HEK293 (cell line): ENCODE results near the gene DLX3.

Experiments
- CTCF ChIA-PET: fragments of 350-600 bp; formaldehyde crosslinking; extraction: SDS; loops from one replicate; lab custom pipeline; 2021; ENCODE audit warnings: antibody characterized with exemption; lab: Yijun Ruan, JAX
- POLR2A ChIA-PET: fragments of 300-600 bp; formaldehyde crosslinking; extraction: SDS; loops from one replicate; lab custom pipeline; 2020; ENCODE audit warnings: antibody characterized with exemption, inconsistent platforms; lab: Yijun Ruan, JAX
- H3K27ac ChIP-seq: fragments of 200-500 bp; sonication (Bioruptor generic); 2 replicates; pipeline ENCODE4 v1.5.1; 2014; ENCODE audit warnings: low read depth, low read length, control low read depth, inconsistent platforms; ENCODE audit errors: extremely low read depth
- H3K36me3 ChIP-seq, 2 experiments: fragments of 200-500 bp in 1 of 2; sonication (Bioruptor generic) in 1 of 2; 1 replicate in 1 of 2; 2 replicates in 1 of 2; pipeline ENCODE4 v1.5.1; 2014 to 2017; ENCODE audit warnings: inconsistent platforms in 2 of 2, low read length in 2 of 2; ENCODE audit not compliant: control insufficient read depth in 2 of 2, insufficient read depth in 1 of 2
- H3K4me1 ChIP-seq: fragments of 200-500 bp; sonication (Bioruptor generic); 2 replicates; pipeline ENCODE4 v1.5.1; 2014; ENCODE audit warnings: mild to moderate bottlenecking, low read length, inconsistent platforms; ENCODE audit not compliant: control insufficient read depth, insufficient read depth
- H3K4me3 ChIP-seq: 2 replicates; pipeline ENCODE4 v1.5.1; 2011; ENCODE audit warnings: low read depth, mild to moderate bottlenecking, control low read depth, low read length, moderate library complexity
- H3K9me3 ChIP-seq: fragments of 200-500 bp; sonication (Bioruptor generic); 2 replicates; pipeline ENCODE4 v1.5.1; 2014; ENCODE audit warnings: low read depth, low read length, inconsistent platforms; ENCODE audit not compliant: control insufficient read depth, insufficient read depth
- GLI2 ChIP-seq: fragments of 450-650 bp; formaldehyde crosslinking; IDR thresholded peaks from 2 replicates; pipeline ENCODE4; 2017; ENCODE audit warnings: missing biosample characterization, missing genetic modification characterization, low read depth, borderline replicate concordance
- GLIS1 ChIP-seq: fragments of 450-650 bp; formaldehyde crosslinking; IDR thresholded peaks from 2 replicates; pipeline ENCODE4 v1.5.1; 2016; ENCODE audit warnings: missing biosample characterization, missing genetic modification characterization
- HOXA7 ChIP-seq: sonication (generic); formaldehyde crosslinking; IDR thresholded peaks from 2 replicates; pipeline ENCODE4 v1.8.1; 2022; ENCODE audit warnings: missing genetic modification reagents, borderline replicate concordance
- MYNN ChIP-seq: fragments of 450-650 bp; formaldehyde crosslinking; IDR thresholded peaks from 2 replicates; pipeline ENCODE4 v1.5.1; 2016; ENCODE audit warnings: missing biosample characterization, missing genetic modification characterization, borderline replicate concordance
- SCRT2 ChIP-seq: fragments of 450-650 bp; formaldehyde crosslinking; IDR thresholded peaks from 2 replicates; pipeline ENCODE4 v1.5.1; 2016; ENCODE audit warnings: missing biosample characterization, missing genetic modification characterization
- YY1 ChIP-seq: fragments of 450-650 bp; formaldehyde crosslinking; IDR thresholded peaks from 2 replicates; pipeline ENCODE4 v1.5.1; 2018; ENCODE audit warnings: missing biosample characterization, missing genetic modification characterization
- ZFP41 ChIP-seq: fragments of 450-650 bp; formaldehyde crosslinking; IDR thresholded peaks from 2 replicates; pipeline ENCODE4 v1.5.1; 2016; ENCODE audit warnings: missing biosample characterization, missing genetic modification characterization, borderline replicate concordance
- ZNF112 ChIP-seq: fragments of 450-650 bp; formaldehyde crosslinking; IDR thresholded peaks from 2 replicates; pipeline ENCODE4 v1.5.0; 2017; ENCODE audit warnings: missing biosample characterization, missing genetic modification characterization
- ZNF202 ChIP-seq: fragments of 450-650 bp; formaldehyde crosslinking; IDR thresholded peaks from 2 replicates; pipeline ENCODE4 v1.5.1; 2016; ENCODE audit warnings: missing biosample characterization, missing genetic modification characterization, borderline replicate concordance
- ZNF239 ChIP-seq: fragments of 450-650 bp; formaldehyde crosslinking; IDR thresholded peaks from 2 replicates; pipeline ENCODE4 v1.5.1; 2016; ENCODE audit warnings: missing biosample characterization, missing genetic modification characterization
- ZNF473 ChIP-seq: fragments of 450-650 bp; formaldehyde crosslinking; IDR thresholded peaks from 2 replicates; pipeline ENCODE4 v1.5.1; 2017; ENCODE audit warnings: missing biosample characterization, missing genetic modification characterization
- ZNF580 ChIP-seq: fragments of 450-650 bp; formaldehyde crosslinking; IDR thresholded peaks from 2 replicates; pipeline ENCODE4 v1.5.1; 2016; ENCODE audit warnings: missing biosample characterization, missing genetic modification characterization
- ZNF664 ChIP-seq: fragments of 450-650 bp; formaldehyde crosslinking; IDR thresholded peaks from 2 replicates; pipeline ENCODE4 v1.5.1; 2016; ENCODE audit warnings: missing biosample characterization, missing genetic modification characterization
- ZNF692 ChIP-seq: fragments of 450-650 bp; formaldehyde crosslinking; IDR thresholded peaks from 2 replicates; pipeline ENCODE4 v1.5.1; 2016; ENCODE audit warnings: missing biosample characterization, missing genetic modification characterization
- ZXDB ChIP-seq: fragments of 450-650 bp; formaldehyde crosslinking; IDR thresholded peaks from 2 replicates; pipeline ENCODE4 v1.5.1; 2016; ENCODE audit warnings: missing biosample characterization, missing genetic modification characterization
- TF ChIP-seq, protein P1 (sequence below): fragments of 450-650 bp; formaldehyde crosslinking; conservative IDR thresholded peaks from 2 replicates; pipeline ENCODE4 v1.5.1; 2016; ENCODE audit warnings: low read depth, missing biosample characterization, missing genetic modification characterization
- TF ChIP-seq, protein P2 (sequence below): fragments of 450-650 bp; formaldehyde crosslinking; IDR thresholded peaks from 2 replicates; pipeline ENCODE4; 2016; ENCODE audit warnings: missing biosample characterization, missing genetic modification characterization
- TF ChIP-seq, protein P3 (sequence below): fragments of 450-650 bp; formaldehyde crosslinking; IDR thresholded peaks from 2 replicates; pipeline ENCODE4 v1.5.1; 2016; ENCODE audit warnings: missing biosample characterization, missing genetic modification characterization
- TF ChIP-seq, protein P4 (sequence below): fragments of 450-650 bp; IDR thresholded peaks from 2 replicates; pipeline ENCODE4 v1.5.1; 2018; ENCODE audit warnings: missing biosample characterization, mild to moderate bottlenecking, missing genetic modification characterization

The DLX3 gene

GRCh38 chr17:49976163-49976827, 18.7 kb downstream of the DLX3 start (continued):
- TF ChIP-seq, protein P1, sequence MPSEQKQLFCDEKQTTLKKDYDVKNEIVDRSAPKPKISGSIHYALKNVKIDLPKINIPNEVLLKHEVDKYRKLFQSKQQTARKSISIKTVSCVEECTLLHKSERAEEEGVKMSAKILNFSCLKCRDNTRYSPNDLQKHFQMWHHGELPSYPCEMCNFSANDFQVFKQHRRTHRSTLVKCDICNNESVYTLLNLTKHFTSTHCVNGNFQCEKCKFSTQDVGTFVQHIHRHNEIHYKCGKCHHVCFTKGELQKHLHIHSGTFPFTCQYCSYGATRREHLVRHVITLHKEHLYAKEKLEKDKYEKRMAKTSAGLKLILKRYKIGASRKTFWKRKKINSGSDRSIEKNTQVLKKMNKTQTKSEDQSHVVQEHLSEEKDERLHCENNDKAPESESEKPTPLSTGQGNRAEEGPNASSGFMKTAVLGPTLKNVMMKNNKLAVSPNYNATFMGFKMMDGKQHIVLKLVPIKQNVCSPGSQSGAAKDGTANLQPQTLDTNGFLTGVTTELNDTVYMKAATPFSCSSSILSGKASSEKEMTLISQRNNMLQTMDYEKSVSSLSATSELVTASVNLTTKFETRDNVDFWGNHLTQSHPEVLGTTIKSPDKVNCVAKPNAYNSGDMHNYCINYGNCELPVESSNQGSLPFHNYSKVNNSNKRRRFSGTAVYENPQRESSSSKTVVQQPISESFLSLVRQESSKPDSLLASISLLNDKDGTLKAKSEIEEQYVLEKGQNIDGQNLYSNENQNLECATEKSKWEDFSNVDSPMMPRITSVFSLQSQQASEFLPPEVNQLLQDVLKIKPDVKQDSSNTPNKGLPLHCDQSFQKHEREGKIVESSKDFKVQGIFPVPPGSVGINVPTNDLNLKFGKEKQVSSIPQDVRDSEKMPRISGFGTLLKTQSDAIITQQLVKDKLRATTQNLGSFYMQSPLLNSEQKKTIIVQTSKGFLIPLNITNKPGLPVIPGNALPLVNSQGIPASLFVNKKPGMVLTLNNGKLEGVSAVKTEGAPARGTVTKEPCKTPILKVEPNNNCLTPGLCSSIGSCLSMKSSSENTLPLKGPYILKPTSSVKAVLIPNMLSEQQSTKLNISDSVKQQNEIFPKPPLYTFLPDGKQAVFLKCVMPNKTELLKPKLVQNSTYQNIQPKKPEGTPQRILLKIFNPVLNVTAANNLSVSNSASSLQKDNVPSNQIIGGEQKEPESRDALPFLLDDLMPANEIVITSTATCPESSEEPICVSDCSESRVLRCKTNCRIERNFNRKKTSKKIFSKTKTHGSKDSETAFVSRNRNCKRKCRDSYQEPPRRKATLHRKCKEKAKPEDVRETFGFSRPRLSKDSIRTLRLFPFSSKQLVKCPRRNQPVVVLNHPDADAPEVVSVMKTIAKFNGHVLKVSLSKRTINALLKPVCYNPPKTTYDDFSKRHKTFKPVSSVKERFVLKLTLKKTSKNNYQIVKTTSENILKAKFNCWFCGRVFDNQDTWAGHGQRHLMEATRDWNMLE (tag by site-specific recombination) = no peak
- TF ChIP-seq ZXDB (peak; percentile 95), ZNF112 (no peak), ZNF664 (tag by site-specific recombination) (no peak), GLIS1 (tag by site-specific recombination) (peak; percentile 99), MYNN (tag by site-specific recombination) (no peak), HOXA7 (CRISPR knock-in tag) (no peak), ZNF202 (tag by site-specific recombination) (no peak), ZFP41 (tag by site-specific recombination) (no peak), ZNF692 (tag by site-specific recombination) (no peak; the same call in 1 of the 2 replicates), ZNF473 (tag by site-specific recombination) (no peak)
- TF ChIP-seq, protein P2, sequence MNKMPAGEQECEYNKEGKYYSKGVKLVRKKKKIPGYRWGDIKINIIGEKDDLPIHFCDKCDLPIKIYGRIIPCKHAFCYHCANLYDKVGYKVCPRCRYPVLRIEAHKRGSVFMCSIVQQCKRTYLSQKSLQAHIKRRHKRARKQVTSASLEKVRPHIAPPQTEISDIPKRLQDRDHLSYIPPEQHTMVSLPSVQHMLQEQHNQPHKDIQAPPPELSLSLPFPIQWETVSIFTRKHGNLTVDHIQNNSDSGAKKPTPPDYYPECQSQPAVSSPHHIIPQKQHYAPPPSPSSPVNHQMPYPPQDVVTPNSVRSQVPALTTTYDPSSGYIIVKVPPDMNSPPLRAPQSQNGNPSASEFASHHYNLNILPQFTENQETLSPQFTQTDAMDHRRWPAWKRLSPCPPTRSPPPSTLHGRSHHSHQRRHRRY (tag by site-specific recombination) = peak; percentile 72; the same call in 1 of the 2 replicates

DNA sequence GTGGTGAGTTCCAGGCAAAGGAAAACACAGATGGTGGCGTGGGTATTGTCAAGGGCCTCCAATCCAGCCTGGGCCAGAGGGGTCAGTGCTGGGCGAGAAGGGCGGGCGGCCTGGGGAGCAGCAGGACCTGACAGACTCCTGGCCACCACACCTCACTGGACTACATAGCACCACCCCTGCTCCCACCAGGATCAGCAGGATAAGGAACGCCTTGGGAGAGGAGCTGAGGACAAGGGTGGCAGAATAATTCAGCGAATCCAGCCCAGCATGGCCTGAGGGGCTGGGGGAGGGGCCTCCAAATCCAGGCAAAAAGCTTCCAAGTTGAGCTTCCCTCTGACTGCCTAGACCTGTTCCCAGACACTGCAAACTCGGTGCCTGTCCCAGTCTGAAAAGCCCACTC, 19.5 kb downstream of the DLX3 start:
- POLR2A ChIA-PET = interaction anchor here (0.5 to 1.2 kb wide), 3 partner anchors 20 to 423 kb away, joined by 3 to 6 read pairs (median 4); partner anchors contain the start of gene DLX3

More for the DNA sequence above, 19.5 kb downstream of the DLX3 start:
- Histone ChIP-seq H3K36me3 (peaks cover 0 to 6% of the 10 kb centered on the region in 2 experiments; a peak in 1 of 3 replicates), H3K4me3 (no peak overlapping the region), H3K4me1 (peaks cover 34% of the 10 kb centered on the region), H3K9me3 (no peaks in the 10 kb centered on the region), H3K27ac (peak overlapping the region; percentile 83)
- TF ChIP-seq ZNF580 (tag by site-specific recombination) (no peak), YY1 (tag by site-specific recombination) (no peak), GLI2 (tag by site-specific recombination) (no peak), ZNF239 (tag by site-specific recombination) (no peak), SCRT2 (no peak)
- TF ChIP-seq, protein P3, sequence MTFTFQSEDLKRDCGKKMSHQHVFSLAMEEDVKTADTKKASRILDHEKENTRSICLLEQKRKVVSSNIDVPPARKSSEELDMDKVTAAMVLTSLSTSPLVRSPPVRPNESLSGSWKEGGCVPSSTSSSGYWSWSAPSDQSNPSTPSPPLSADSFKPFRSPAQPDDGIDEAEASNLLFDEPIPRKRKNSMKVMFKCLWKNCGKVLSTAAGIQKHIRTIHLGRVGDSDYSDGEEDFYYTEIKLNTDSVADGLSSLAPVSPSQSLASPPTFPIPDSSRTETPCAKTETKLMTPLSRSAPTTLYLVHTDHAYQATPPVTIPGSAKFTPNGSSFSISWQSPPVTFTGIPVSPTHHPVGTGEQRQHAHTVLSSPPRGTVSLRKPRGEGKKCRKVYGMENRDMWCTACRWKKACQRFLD (tag by site-specific recombination) = no peak
- TF ChIP-seq, protein P4, sequence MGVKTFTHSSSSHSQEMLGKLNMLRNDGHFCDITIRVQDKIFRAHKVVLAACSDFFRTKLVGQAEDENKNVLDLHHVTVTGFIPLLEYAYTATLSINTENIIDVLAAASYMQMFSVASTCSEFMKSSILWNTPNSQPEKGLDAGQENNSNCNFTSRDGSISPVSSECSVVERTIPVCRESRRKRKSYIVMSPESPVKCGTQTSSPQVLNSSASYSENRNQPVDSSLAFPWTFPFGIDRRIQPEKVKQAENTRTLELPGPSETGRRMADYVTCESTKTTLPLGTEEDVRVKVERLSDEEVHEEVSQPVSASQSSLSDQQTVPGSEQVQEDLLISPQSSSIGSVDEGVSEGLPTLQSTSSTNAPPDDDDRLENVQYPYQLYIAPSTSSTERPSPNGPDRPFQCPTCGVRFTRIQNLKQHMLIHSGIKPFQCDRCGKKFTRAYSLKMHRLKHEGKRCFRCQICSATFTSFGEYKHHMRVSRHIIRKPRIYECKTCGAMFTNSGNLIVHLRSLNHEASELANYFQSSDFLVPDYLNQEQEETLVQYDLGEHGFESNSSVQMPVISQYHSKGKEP = no peak
- CTCF ChIA-PET = interaction anchor here (0.6 to 9.1 kb wide), 10 partner anchors 9 to 405 kb away, joined by 3 to 112 read pairs (median 4); partner anchors contain the start of gene DLX3
